Lower lobe of right lung (tissue), 2 donors: ENCODE results near the gene DCBLD1. TPM values are rescaled to one million over a fixed set of nuclear protein-coding genes. Genes with fewer than 3 reads are reported as not detected.

ENCODE experiments used
- ATAC-seq, 2 donors: fragments of 200-7000 bp; cut with Tn5 transposase; one replicate each; pipeline ENCODE4 v1.9.1; 2020 to 2022; ENCODE audit warnings: mild to moderate bottlenecking in 2 of 2, moderate library complexity in 2 of 2
- DNase-seq: peaks from one replicate; pipeline ENCODE4 v3.0.0-alpha.2; 2020
- H3K27ac ChIP-seq: fragments of 200-600 bp; one replicate; pipeline ENCODE4 v1.8.0; 2022
- H3K27me3 ChIP-seq: fragments of 200-600 bp; one replicate; pipeline ENCODE4 v1.8.0; 2022; ENCODE audit warnings: low read depth
- H3K36me3 ChIP-seq: fragments of 200-600 bp; one replicate; pipeline ENCODE4 v1.8.0; 2022; ENCODE audit warnings: mild to moderate bottlenecking
- H3K4me1 ChIP-seq: fragments of 200-600 bp; one replicate; pipeline ENCODE4 v1.8.0; 2022
- H3K4me3 ChIP-seq: fragments of 200-600 bp; one replicate; pipeline ENCODE4 v1.8.0; 2022; ENCODE audit warnings: mild to moderate bottlenecking
- H3K9me3 ChIP-seq: fragments of 200-600 bp; one replicate; pipeline ENCODE4 v1.8.0; 2022
- CTCF ChIP-seq: fragments of 200-600 bp; IDR thresholded peaks from one replicate; pipeline ENCODE4 v1.8.0; 2022; ENCODE audit warnings: antibody characterized with exemption, mild to moderate bottlenecking
- intact Hi-C: fragments of 100-400 bp; cut with DNase I; formaldehyde crosslinking; loops from one replicate; pipeline ENCODE4 v1.11.0; 2022
- total RNA-seq: library from RNA; stranded (reverse); fragmentation: NEBNext Ultra II Directional; extraction: Animal tissue kit (Norgen Biotek cat#: 25700); gene quantifications from one replicate; pipeline ENCODE4 v1.2.1, GENCODE V29; 2021
- donor health status: DM: no; HTN: yes; CAD: no; lungs with severe emphysema.

Gene DCBLD1
- total RNA-seq, 1 donor from 2014 or later, result 18.3 TPM

- no peak for DNase-seq
- H3K4me3 ChIP-seq, result no peak overlapping the region
- H3K4me1 ChIP-seq, result peaks cover 34% of the 10 kb centered on the region
- no peaks in the 10 kb centered on the region for H3K9me3 ChIP-seq
- intact Hi-C loops, result loop anchor here (10.0 kb wide), 2 partner anchors 68 to 98 kb away; partner anchors contain the start of gene DCBLD1
- H3K27me3 ChIP-seq, result no peaks in the 10 kb centered on the region
- no peak overlapping the region for H3K27ac ChIP-seq
- peaks cover 7% of the 10 kb centered on the region for H3K36me3 ChIP-seq
- TF ChIP-seq CTCF, result no peak
- ATAC-seq, result no peak
These were observed 70.1 kb downstream of the DCBLD1 start for GRCh38 chr6:117552618-117553017.

- ATAC-seq (no peak), DNase-seq (no peak)
- Histone ChIP-seq H3K36me3 (peaks cover 1% of the 10 kb centered on the region), H3K9me3 (no peaks in the 10 kb centered on the region), H3K4me1 (peaks cover 31% of the 10 kb centered on the region), H3K27me3 (no peaks in the 10 kb centered on the region), H3K27ac (no peak overlapping the region), H3K4me3 (no peak overlapping the region)
- TF ChIP-seq CTCF, result no peak
- intact Hi-C loops, result loop anchor here (10.0 kb wide), 2 partner anchors 68 to 98 kb away; partner anchors contain the start of gene DCBLD1
These were observed 70.7 kb downstream of the DCBLD1 start for GRCh38 chr6:117553142-117553541.

GRCh38 chr6:117555262-117555849, 72.9 kb downstream of the DCBLD1 start:
- DNase-seq (no peak), ATAC-seq (no peak)
- Histone ChIP-seq H3K27me3 (no peaks in the 10 kb centered on the region), H3K9me3 (no peaks in the 10 kb centered on the region), H3K4me1 (peaks cover 14% of the 10 kb centered on the region), H3K36me3 (no peaks in the 10 kb centered on the region), H3K4me3 (no peak overlapping the region), H3K27ac (no peak overlapping the region)
- intact Hi-C loops, result loop anchor here (10.0 kb wide), 2 partner anchors 71 to 101 kb away; partner anchors contain the start of gene DCBLD1
- no peak for TF ChIP-seq CTCF

- intact Hi-C loops, result loop anchor here (10.0 kb wide), 2 partner anchors 71 to 101 kb away; partner anchors contain the start of gene DCBLD1
- H3K9me3 ChIP-seq, result no peaks in the 10 kb centered on the region
- no peaks in the 10 kb centered on the region for H3K36me3 ChIP-seq
- TF ChIP-seq CTCF, result peak; percentile 87
- H3K27ac ChIP-seq, result no peak overlapping the region
- H3K4me3 ChIP-seq, result no peak overlapping the region
- DNase-seq (no peak), ATAC-seq (peak; percentile 41 to 60)
- H3K4me1 ChIP-seq, result peaks cover 8% of the 10 kb centered on the region
- H3K27me3 ChIP-seq, result no peaks in the 10 kb centered on the region
These were observed 73.5 kb downstream of the DCBLD1 start for GRCh38 chr6:117555882-117556498.

GRCh38 chr6:117557951-117558350, 75.5 kb downstream of the DCBLD1 start:
- Histone ChIP-seq H3K4me3 (no peak overlapping the region), H3K4me1 (peaks cover 8% of the 10 kb centered on the region), H3K36me3 (peaks cover 7% of the 10 kb centered on the region), H3K9me3 (no peaks in the 10 kb centered on the region), H3K27ac (no peak overlapping the region), H3K27me3 (no peaks in the 10 kb centered on the region)
- ATAC-seq (no peak), DNase-seq (no peak)
- TF ChIP-seq CTCF, result no peak
- intact Hi-C loops, result loop anchor here (10.0 kb wide), 2 partner anchors 73 to 103 kb away; partner anchors contain the start of gene DCBLD1
